Non-pigmented ciliary epithelial cell (primary cell): ENCODE measurements around the gene FAM171A2.
A peak's percentile ranks its signal among the peaks of the same experiment; 100 is the strongest.
"Not testable (repeated sequence)": the region's sequence is repeated elsewhere in the genome, so short reads cannot be mapped to it uniquely, and the experiment has no call there.

ENCODE experiments used
- DNase-seq: peaks from one replicate; pipeline ENCODE4 v3.0.0-alpha.2; 2010; ENCODE audit warnings: low read depth

Gene FAM171A2

DNA sequence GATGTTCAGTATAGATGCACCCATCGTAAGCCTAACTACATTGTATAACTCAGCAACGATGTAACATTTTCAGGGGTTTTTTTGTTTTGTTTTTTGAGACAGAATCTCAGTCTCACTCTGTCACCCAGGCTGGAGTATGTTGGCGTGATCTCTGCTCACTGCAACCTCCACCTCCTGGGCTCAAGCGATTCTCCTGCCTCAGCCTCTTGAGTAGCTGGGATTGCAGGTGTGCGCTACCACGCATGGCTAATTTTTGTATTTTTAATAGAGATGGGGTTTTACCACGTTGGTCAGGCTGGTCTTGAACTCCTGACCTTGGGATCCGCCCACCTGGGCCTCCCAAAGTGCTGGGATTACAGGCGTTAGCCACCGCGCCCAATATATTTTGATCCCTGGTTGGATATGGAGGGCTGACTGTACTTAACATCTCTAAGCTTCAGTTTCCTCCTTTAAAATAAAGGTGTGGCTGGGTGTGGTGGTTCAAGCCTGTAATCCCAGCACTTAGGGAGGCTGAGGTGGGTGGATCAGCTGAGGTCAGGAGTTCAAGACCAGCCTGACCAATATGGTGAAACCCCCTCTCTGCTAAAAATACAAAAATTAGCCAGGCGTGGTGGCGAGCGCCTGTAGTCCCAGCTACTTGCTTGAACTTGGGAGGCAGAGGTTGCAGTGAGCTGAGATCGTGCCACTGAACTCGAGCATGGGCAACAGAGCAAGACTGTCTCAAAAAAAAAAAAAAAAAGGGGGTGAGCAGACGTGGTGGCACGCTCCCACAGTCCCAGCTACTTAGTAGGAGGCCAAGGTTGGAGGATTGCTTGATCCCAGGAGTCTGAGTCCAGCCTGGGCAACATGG, 16.2 kb downstream of the FAM171A2 start:
- DNase-seq: not testable (repeated sequence)

DNA sequence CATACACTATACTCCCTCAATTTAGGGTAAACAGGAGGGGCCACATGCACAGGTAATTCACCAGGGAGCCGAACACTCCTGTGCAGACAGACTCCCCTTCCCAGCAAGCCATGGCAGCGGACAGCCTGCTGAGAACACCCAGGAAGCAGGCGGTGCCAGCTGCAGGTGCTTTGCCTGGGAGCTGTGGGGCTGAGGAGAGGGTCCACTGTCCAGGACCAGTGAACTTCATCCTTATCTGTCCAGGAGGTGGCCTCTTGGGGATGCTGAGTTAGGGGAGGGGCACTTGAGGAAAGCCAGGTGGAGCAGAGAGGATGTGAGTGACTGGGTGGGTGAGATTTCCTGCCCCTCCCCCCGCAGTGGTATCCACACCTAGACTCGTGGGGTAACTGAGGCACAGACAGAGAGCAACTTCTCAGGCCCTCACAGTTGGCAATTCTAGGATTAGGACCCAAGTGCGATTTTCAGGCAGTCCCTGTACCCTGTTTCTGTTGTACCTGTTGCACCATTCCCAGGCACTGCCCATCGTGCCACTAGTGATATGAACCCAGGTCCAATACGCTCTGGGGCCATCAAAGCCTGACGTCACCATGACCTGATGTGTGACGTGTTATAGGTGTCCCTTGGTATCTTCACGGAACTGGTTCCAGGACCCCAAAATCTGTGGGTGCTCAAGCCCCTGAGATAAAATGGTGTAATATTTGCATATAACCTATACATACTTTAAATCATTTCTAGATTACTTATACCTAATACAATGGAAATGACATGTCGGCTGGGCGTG, 17.4 kb downstream of the FAM171A2 start:
- no peak for DNase-seq

DNA sequence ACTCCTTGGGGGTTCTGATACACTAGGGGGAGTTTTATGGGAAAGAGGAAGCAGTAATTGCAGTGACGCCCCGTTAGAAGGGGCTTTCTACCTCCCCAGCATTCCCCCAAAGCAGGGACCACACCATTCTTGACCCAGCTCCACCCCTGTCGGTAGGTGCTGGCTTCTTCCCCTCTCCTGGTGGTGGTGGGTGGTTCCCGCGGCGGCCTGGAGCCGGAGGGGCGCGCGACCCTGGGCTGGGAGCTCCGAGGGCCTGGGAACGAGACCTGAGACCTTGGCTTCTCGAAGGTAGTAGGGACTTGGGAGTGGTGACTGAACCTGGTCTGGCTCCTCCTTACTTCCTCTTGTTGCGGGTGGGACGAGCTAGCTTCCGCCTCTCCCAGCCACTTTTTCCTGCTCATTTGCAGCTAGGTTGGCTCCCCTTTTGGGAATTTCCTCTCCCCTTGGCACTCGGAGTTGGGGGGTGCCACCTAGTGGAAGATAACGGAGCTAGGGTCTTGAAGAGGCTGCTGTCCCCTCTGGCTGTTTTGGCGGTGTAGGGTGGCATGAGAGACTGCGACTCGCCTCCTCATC, 18.1 kb downstream of the FAM171A2 start:
- no peak for DNase-seq

DNA sequence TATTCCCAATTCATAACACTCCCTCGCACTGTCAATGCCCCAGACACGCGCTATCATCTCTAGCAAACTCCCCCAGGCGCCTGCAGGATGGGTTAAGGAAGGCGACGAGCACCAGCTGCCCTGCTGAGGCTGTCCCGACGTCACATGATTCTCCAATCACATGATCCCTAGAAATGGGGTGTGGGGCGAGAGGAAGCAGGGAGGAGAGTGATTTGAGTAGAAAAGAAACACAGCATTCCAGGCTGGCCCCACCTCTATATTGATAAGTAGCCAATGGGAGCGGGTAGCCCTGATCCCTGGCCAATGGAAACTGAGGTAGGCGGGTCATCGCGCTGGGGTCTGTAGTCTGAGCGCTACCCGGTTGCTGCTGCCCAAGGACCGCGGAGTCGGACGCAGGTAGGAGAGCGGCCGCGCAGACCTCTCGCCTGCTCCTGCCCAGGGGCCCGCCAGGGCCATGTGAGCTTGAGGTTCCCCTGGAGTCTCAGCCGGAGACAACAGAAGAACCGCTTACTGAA, 18.7 kb downstream of the FAM171A2 start, which contains the start of gene GRN:
GRN (plus strand) TSS at position 364 of the 515 bp plus-strand sequence. CDS start 3,863 bp downstream, outside the sequence.
- peak; percentile 96 for DNase-seq

DNA sequence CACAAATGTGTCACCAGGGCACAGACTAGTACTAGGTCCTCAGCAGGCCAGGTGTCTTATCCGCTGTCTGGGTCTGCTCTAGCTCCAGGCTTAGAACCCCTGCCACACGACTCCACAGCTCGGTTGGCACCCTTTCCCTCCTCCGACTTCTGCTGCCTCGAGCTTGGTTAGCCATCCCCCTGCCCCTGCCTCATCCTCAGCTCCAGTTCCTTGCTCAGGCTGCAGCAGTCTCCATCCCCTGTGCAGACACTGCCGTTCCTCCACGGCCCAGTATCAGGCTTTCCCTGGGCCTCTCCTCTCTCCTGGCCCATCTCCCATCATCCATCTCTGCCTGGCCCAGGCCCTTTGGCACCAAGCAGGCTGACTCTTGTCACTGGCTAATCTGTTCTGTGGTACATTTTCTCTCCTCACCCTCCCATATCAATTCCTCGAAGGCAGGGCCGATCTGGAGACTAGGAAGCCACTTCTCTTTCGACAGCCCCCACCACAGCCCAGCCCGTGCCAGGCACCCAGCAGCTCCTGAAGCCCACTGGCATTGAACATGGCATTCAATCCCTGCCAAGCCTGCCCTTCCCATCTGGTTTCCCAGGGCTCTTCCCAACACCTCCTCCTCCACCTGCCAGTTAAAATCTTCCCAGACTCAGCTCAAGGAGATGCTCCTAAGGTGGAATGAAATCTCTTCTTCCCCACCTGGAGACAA, 20.0 kb downstream of the FAM171A2 start:
- no peak for DNase-seq

DNA sequence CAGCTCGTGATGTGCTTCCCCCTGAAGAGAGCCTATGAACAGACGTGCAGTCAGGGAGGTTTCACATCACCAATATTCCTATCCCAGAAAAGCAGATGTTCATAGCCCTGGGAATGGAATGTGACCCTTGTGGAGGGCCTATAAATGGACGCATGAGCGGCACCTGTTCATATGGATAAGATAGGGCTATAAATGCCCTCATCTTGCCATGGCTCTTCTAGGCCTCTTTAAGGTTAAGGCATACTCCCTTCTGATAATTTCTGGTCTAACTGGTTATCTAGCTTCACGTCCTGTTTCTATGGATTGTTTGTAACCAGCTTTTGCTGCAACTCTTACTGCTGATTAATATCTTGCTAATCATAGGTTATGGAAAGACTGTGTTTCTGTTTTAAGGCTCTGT, 23.1 kb downstream of the FAM171A2 start:
- DNase-seq: not testable (repeated sequence)

DNA sequence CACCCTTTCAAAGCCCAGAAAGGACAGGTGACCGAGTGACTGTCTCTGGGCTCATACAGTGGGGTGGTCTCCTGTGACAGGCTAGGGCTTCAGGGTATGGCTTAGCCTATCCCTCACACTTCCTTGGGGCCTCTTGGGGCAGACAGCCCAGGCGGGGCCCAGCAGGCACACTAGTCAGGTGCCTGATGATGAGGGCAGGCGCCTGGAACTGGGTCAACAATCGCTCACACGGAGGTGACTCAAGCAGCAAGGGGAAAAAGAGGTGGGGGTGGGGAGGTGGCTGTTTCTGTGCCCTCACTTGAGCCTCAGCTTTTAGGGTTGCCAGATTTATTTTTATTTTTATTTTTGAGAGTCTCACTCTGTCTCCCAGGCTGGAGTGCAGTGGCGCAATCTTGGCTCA, 25.0 kb downstream of the FAM171A2 start:
- no peak for DNase-seq

DNA sequence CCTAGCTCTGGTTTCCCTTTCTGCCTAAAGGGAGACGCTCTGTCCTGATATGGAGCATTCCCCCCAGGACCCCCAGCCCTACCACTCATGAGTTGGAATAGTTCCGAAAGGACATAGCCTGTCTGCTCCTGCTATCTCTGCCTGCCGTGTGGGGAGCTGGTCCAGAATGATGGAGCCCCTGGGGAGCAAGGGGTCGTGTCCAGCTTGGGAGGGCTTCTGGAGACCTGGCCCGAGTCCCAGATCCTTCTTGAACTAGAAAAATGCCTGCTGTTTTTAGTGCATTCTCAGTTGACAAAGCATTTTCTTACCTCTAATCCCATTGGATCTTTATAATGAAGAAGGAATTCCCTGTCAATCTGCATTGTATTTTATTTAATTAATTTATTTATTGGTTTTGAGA, 27.7 kb downstream of the FAM171A2 start:
- DNase-seq: no peak

DNA sequence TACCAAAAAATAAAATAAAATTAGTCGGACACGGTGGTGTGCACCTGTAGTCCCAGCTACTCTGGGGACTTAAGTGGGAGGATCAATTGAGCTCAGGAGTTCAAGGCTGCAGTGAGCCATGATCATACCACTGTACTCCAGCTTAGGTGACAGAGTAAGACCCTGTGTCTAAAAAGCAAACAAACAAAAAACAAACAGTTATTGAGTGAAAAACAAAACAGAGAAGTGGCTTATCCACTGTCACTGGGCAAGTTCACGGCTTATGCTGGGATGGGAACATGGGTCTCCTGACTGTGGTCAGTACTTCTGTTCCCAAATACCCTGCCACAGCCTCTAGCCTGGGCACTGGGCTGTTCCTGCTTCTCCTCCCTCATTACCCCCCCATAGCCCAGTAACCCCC, 28.1 kb downstream of the FAM171A2 start:
- DNase-seq: no peak

DNA sequence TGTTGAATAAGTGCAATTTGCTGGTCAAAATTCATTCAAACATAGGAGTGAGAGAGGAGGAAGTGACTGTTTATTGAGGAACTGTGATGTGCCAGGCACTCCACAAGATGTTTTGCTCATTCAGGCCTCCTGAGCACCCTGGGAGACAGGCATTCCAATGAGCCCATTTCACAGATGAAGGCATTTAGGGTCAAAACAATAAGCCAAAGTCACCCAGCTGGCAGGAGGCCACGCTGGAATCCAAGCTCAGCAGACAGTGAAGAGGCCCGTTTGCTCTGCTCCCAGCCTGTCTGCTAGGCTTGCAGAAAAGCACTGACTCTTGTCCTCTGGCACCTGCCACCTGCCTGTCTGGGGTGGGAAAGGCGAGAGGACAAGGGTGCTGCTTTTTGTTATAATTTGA, 28.9 kb downstream of the FAM171A2 start:
- DNase-seq: no peak

DNA sequence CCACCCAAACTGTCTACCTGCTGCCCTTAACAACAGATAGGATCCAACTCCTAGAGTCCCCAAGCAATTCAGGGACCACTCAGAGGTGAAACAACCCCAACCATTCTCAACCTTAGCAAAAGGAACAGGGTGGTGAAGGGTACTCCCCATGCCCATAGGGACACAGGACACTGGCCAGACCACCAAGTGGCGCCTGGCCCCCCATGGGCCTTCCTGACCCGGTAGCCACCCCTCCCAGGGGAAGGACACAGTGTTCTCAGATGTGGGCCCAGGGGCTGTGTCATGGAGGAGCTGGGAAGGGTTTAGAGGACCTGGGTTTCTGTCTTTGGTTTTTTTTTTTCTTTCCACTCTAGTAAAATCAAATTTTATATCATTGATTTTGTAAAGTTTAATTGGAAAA, 29.3 kb downstream of the FAM171A2 start:
- DNase-seq: no peak

DNA sequence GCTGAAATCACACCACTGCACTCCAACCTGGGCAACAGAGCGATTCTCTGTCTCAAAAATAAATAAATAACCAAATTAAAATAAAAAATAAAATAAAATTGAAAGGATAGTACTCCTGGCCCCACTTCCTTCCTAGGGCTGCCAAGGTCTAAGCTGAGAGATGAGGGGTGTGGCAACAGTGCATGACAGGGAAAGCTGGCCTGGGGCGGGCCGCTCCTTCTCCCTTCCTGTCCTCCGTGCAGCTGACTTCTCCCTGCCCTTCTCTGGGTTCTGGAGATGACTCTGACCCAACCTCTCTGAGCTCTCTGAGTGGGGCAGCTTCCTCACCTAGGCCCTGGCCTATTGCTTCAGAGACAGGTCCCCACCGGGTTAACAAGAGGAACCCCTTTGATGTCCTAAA, 30.3 kb downstream of the FAM171A2 start:
- DNase-seq: no peak

DNA sequence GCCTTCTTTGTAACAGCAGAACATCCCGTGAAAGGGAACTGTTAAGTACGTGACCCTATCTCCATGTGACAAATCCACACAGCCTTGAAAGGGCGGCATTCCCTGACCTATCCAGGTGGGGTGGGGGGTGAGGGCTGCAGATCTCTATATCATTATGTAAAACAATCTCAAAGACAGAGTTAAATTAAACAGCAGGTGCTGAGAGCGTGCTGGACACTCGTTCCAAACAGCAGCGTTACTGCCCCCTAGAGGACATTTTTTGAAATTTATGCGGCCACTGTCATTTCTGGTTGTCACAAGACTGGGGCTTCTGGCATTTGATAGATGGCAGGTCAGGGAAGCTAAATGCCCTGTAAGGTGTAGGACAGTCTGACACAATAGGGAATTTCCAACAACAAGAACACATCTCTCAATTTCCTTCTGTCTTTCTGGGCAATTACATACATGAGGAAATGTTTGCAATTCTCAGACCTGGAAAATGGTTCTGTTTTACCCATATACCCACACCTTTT, 32.3 kb downstream of the FAM171A2 start:
- no peak for DNase-seq

DNA sequence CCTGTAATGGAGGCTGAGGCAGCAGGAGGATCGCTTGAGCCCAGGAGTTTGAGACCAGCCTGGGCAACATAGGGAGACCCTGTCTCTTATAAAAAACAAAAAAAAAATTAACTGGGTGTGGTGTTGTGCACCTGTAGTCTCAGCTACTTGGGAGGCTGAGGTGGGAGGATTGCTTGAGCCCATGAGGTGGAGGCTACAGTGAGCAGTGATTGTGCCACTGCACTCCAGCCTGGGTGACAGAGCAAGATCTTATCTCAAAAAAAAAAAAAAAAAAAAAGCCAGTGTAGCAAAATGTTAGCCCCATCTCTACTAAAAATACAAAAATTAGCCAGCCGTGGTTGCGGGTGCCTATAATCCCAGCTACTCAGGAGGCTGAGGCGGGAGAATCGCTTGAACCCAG, 33.4 kb downstream of the FAM171A2 start:
- not testable (repeated sequence) for DNase-seq

DNA sequence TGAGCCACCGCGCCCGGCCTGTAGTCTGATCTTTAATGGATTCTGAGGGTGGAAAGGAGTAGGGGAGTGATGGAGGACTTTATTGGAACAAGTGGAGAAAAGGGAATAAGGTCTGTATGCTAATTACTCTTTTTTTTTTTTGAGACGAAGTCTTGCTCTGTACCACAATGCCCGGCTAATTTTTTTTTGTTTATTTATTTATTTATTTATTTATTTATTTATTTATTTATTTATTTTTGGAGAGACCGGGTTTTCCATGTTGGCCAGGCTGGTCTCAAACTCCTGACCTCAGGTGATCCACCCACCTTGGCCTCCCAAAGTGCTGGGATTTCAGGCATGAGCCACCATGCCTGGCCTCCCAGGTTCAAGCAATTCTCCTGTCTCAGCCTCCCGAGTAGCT, 34.1 kb downstream of the FAM171A2 start:
- DNase-seq: not testable (repeated sequence)

DNA sequence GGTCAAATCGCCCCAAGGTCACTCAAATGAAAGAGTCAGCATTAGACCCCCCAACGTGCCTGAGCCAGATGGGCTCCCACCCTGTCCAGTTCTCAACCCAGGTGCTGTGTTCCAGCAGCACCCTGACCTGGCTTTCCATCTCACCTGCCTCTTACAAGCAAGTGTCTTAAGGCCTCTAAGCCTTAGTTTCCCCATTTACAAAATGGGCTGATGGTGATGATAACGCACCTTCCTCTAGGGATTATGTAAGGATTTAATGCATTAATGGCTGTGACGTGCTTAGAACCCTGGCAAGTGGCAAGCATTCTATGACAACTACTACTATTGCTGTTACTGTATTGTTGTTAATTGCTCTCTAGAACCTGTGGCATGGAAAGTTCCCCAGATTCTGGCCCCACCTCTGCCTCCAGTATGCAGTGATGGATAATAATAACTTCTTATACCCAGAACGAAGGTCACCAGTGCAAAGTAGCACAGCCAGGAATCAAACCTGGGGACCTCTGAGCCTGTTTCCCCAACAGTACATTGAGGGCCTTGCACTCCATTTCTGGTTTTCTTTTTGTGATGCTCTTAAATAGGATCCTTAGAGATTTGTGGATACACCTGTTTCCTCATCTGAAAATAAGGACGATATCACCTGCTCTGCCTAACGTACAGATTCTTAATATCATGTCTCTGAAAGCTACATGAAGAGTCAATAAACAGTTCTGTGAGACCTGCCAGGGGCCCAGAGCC, 35.8 kb downstream of the FAM171A2 start:
- no peak for DNase-seq

DNA sequence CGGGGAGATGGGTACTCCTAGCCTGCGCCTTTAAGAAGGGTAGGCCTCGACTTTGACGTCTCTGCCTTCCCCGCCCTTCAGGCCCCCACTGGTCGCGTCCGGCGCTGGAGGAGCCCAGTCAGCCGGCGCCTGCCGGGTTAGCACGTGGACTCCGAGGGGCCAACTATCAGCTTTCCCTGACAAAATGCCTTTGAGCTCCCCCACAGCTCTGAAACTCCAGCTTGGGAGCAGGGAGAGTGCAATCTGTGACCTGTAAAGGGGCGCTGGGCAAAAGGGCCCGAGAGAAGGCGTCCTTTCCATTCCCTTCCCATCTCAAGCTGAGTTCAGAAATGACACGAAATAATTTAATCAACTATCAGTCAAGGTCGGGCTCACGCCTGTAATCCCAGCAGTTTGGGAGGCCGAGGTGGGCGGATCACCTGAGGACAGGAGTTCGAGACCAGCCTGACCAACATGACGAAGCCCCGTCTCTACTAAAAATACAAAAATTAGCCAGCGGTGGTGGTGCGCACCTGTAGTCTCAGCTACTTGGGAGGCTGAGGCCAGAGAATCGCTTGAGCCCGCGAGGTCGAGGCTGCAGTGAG, 36.7 kb downstream of the FAM171A2 start:
- peak; percentile 86 for DNase-seq

DNA sequence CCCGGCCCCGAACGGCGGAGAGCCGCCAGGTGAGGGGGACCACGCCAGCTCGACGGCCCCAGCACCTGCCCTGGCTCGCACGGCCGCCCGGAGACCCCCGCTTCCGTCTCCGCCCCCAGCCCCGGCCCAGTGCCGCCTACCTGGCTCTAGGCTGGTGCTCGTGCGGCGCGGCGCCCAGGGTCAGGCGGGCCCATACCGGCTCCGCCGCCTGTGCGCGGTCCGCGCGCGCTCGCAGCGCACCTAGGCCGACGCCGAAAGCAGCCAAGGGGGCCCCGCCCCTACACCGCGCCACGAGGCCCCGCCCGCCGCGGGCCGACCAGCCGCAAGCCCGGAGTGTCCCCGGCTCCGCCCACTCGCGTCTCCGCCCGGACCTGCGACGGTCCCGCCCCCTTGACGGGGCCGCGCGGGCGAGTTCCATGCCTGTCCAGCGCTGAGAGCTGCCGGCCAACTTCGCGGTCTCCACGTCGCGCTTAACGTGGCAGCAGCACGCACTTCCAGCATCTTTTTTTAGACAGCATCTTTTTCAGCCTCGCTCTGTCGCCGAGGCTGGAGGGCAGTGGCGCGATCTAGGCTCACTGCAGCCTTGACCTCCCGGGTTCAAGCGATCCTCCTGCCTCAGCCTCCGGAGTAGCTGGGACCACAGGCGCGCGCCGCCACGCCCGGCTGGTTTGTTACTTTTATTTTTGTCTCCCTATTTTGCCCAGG, 38.9 kb downstream of the FAM171A2 start, which contains the start of gene SLC25A39:
SLC25A39 (minus strand) TSS at position 253 of the 705 bp plus-strand sequence. CDS start 1,261 bp downstream, outside the sequence.
- DNase-seq: no peak

DNA sequence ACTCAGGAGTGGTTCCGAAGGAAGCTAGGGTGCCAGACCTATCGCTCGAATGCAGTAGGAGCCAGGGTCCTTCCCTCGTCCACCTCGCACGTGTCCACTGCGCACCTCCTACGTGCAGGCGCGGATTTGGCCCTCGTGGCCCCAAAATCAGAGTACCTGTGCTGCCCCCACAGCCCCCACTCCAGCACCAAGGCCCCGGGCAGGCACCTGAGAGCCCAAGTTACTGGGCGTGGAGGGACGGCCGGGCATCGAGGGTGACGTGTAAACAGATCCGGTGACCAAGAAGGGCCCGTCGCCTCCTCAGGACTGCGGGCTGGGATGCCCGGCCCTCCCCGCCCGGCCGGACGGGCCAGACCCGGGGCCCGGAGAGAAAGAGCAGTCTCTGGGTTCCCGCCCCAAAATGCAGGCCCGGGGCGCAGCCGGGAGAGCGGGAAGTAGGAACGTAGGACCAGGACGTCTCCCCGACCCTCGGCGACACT, 39.5 kb downstream of the FAM171A2 start:
- DNase-seq: no peak
